Naive thymus-derived CD8-positive, alpha-beta T cell (primary cell): ENCODE results near the gene TMEM30A. TPM values are rescaled to one million over a fixed set of nuclear protein-coding genes. Genes with fewer than 3 reads are reported as not detected.
A peak's percentile ranks its signal among the peaks of the same experiment; 100 is the strongest.

Experiments used
- ATAC-seq, 2 donors: fragments of 150-1000 bp; cut with Tn5 transposase in 1 of 2; sonication (Bioruptor Pico), chemical (Tn5 transposase) in 1 of 2; 1 replicate in 1 of 2; 2 replicates in 1 of 2; pipeline ENCODE4 v1.10.0; 2021; ENCODE audit warnings: mild to moderate bottlenecking in 2 of 2, moderate library complexity in 2 of 2
- POLR2A ChIA-PET: fragments of 350-600 bp; sonication (Branson Sonifier 250); formaldehyde crosslinking; loops from one replicate; lab custom pipeline; 2021; ENCODE audit warnings: antibody characterized with exemption; lab: Charles Lee
- DNase-seq, 10 donors: peaks; one replicate each; pipeline versions ENCODE4 v3.0.0 to v3.0.0-alpha.2; 2020 to 2022
- H3K27ac Mint-ChIP-seq, 10 donors: one replicate each; pipeline ENCODE4 v1.8.0; 2020 to 2022; ENCODE audit warnings: mild to moderate bottlenecking in 10 of 10, mixed read lengths in 10 of 10, moderate library complexity in 4 of 10, inconsistent platforms in 1 of 10
- H3K27me3 Mint-ChIP-seq, 5 donors: one replicate each; pipeline ENCODE4 v1.8.0; 2021 to 2022; ENCODE audit warnings: mixed read lengths in 5 of 5
- H3K36me3 Mint-ChIP-seq, 3 donors: one replicate each; pipeline ENCODE4 v1.8.0; 2020 to 2022; ENCODE audit warnings: mixed read lengths in 3 of 3, mild to moderate bottlenecking in 2 of 3, inconsistent platforms in 1 of 3
- H3K4me1 Mint-ChIP-seq, 4 donors: one replicate each; pipeline ENCODE4 v1.8.0; 2021 to 2022; ENCODE audit warnings: mixed read lengths in 4 of 4
- H3K4me3 Mint-ChIP-seq, 10 donors: one replicate each; pipeline ENCODE4 v1.8.0; 2020 to 2022; ENCODE audit warnings: mild to moderate bottlenecking in 10 of 10, mixed read lengths in 10 of 10, moderate library complexity in 6 of 10, inconsistent platforms in 1 of 10
- H3K9me3 Mint-ChIP-seq, 9 donors: one replicate each; pipeline ENCODE4 v1.8.0; 2020 to 2022; ENCODE audit warnings: mixed read lengths in 9 of 9, mild to moderate bottlenecking in 3 of 9, inconsistent platforms in 1 of 9, moderate library complexity in 1 of 9
- polyA plus RNA-seq, 3 donors: library from polyadenylated mRNA; unstranded; fragments of 300-500 nt; fragmentation: Illumina TruSeq; gene quantifications; one replicate each; pipeline ENCODE4 v1.2.3, GENCODE V29; 2021
- total RNA-seq, 8 experiments: library from RNA in 2 of 8; stranded (reverse) in 2 of 8; gene quantifications; one replicate each; pipeline ENCODE4 v1.2.3 and lab custom pipeline; 2021 to 2026

The TMEM30A gene
- total and polyA plus RNA-seq, 5 experiments from 2014 or later = 36.8 to 68.3 (median 50.9) TPM

DNA sequence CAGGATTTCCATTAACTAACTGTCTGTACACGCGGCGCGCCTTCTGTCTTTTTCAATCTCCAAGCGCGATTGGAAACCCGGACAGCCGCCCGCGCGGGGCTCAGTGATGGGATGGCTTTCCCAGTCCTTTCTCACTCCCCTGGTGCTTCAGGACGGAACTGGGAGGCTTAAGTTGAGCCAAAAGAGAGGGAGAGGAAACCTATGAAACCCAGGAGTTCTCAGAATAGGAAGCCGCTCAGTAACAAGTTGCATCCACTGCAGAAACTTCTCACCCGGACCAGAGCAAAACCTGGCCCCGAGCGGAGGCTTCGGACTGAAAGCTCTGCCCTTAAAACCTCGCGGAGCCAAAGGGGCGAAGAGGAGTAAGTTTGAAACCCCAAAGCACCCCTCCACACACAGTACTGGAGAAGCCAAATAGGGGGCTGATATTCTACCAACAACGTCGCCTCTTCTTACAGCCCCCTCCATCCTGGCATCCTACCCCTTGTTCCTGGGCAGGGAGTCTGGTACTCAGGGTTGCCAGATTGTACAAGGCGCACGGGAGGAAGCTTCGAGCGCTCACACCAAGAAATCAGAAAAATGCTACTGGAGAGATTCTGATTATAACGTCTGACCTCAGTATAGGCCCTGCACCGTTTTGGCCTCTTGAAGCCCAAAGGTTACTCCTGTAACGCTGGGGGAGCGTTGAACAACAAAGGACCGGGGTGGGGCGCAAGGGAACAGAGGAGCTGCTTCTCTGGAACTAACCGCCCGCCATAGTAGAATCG, 77.8 kb downstream of the TMEM30A start:
- Mint-ChIP-seq H3K27me3 (peaks cover 60 to 98% (median 79%) of the 10 kb centered on the region in 5 donors), H3K4me3 (peak overlapping the region; percentile 13 to 86 (median 78)), H3K9me3 (no peaks in the 10 kb centered on the region), H3K4me1 (peaks cover 40 to 64% (median 61%) of the 10 kb centered on the region in 4 donors), H3K27ac (peak overlapping the region in 1 of 10 donors; percentile 53), H3K36me3 (no peaks in the 10 kb centered on the region)
- ATAC-seq (no peak), DNase-seq (peak in 2 of 10 donors; percentile 5 to 6)
- POLR2A ChIA-PET = no interaction called here

GRCh38 chr6:75205776-75206575, 78.6 kb downstream of the TMEM30A start, which contains the start of gene COL12A1:
Gene COL12A1, minus strand, starts transcription at chr6:75206053. Its CDS starts 3,261 bp downstream, at chr6:75202792.
- Mint-ChIP-seq H3K9me3 (no peaks in the 10 kb centered on the region), H3K27ac (peak within 1 kb of the TSS in 1 of 10 donors; percentile 53), H3K4me3 (peak within 1 kb of the TSS; percentile 71 to 86 (median 80)), H3K27me3 (peaks cover 57 to 98% (median 81%) of the 10 kb centered on the region in 5 donors), H3K36me3 (no peaks in the 10 kb centered on the region), H3K4me1 (peaks cover 40 to 63% (median 60%) of the 10 kb centered on the region in 4 donors)
- no peak for ATAC-seq
- DNase-seq = peak in 2 of 10 donors; percentile 3 to 12
- POLR2A ChIA-PET = no interaction called here

DNA sequence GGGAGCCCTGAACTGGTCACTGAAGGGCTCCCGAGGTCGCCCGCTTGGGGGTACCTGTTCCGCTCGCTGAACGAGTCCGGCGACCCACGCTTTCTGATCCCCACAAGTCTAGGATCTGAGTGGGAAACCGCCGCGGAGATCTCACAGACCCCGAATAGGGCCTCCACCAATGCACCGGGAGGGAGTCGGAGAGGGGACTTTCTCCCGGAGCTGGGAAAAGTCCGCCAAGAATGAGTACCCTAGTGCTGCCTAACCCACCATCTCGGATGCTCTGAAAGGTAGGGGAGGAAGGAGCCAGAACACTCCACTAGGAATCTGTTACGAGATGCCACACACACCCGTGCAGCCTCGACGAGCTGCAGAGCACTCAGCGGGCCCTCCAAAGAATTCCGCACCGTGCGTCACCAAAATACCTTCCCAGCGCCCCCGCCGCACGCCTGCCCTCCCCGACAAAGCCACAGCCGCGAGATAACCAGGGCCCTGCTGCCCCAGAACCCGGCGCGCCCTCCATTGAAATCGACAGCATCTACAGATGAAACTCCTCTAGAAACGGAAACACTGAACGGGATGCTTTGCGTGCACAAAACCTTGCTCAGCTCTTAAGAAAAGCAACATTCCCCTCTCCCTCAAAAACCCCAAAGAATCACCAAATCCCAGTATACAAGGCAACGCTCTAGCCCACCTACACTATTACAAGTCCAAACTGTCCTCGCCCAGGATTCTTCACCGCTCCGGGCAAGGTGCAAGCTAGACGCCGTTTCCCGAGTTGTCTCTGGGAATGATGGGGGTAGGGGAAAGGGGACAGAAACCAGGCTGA, 79.4 kb downstream of the TMEM30A start:
- Mint-ChIP-seq H3K9me3 (no peaks in the 10 kb centered on the region), H3K4me3 (peak overlapping the region; percentile 71 to 86 (median 80)), H3K4me1 (peaks cover 40 to 63% (median 60%) of the 10 kb centered on the region in 4 donors), H3K36me3 (no peaks in the 10 kb centered on the region), H3K27ac (peak overlapping the region in 1 of 10 donors; percentile 58), H3K27me3 (peaks cover 57 to 93% (median 80%) of the 10 kb centered on the region in 5 donors)
- DNase-seq (peak in 2 of 10 donors; percentile 1 to 8), ATAC-seq (peak; percentile 16 to 24)
- POLR2A ChIA-PET = no interaction called here

DNA sequence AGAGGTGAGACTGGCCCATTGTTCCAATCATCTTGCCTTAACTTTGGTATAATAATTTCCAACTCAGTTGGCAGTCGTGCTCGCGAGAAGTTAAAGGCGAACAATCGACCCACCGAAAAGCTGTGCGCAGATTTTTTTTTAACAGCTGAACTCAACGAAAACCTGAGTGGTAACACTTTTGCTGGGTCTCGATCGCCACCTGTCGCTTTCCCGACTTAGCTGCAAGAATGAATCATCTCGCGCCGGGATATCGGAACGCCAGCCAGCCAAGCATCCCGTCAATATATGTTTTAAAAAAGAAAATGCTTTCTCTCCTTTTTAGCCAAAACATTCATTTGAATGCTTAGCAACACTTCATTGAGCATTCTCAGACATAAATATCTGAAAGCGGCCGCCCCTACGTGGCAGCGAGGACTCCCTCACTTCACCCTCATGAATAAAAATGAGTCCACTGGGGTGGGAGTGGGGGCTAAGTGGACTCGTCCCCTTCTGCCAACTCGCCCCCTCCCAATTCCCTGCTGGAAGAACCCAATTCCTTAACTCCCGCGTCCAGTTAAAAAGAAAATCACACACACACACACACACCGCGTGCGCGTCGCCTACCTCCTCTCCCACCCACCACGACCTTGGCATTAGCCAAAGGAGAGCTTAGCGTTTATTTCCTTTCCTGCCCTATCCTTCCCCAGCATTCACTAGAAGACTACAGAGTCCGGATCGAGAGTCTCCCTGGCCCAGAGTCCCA, 80.2 kb downstream of the TMEM30A start:
- Mint-ChIP-seq H3K9me3 (no peaks in the 10 kb centered on the region), H3K4me1 (peaks cover 40 to 63% (median 60%) of the 10 kb centered on the region in 4 donors)

GRCh38 chr6:75203721-75204120, 80.9 kb downstream of the TMEM30A start:
- peaks cover 51 to 81% (median 78%) of the 10 kb centered on the region in 5 donors for H3K27me3 Mint-ChIP-seq
- H3K9me3 Mint-ChIP-seq = no peaks in the 10 kb centered on the region
- POLR2A ChIA-PET = interaction anchor here (0.6 kb wide), 1 partner anchor 1527 kb away, joined by 4 read pairs; no protein-coding TSS in a partner anchor
- DNase-seq = no peak
- H3K4me3 Mint-ChIP-seq = peak overlapping the region in 7 of 10 donors; percentile 2 to 80 (median 64)
- no peaks in the 10 kb centered on the region for H3K36me3 Mint-ChIP-seq
- H3K4me1 Mint-ChIP-seq = peaks cover 35 to 57% (median 55%) of the 10 kb centered on the region in 4 donors
- ATAC-seq = no peak
- no peak overlapping the region for H3K27ac Mint-ChIP-seq

More for the DNA sequence above, 80.2 kb downstream of the TMEM30A start:
- Mint-ChIP-seq H3K4me3 (peak overlapping the region; percentile 71 to 84 (median 80)), H3K36me3 (no peaks in the 10 kb centered on the region), H3K27me3 (peaks cover 56 to 85% (median 82%) of the 10 kb centered on the region in 5 donors), H3K27ac (peak overlapping the region in 1 of 10 donors; percentile 58)
- DNase-seq (peak in 2 of 10 donors; percentile 6 to 9), ATAC-seq (no peak)
- POLR2A ChIA-PET = interaction anchor here (0.6 kb wide), 1 partner anchor 1528 kb away, joined by 4 read pairs; no protein-coding TSS in a partner anchor

Other genes with a start within 250 kb of the TMEM30A start
- not detected for gene COL12A1, start 78.7 kb downstream of the TMEM30A start, total RNA-seq
- not detected for gene COL12A1, start 78.7 kb downstream of the TMEM30A start, polyA plus RNA-seq
- 100 to 1,000 TPM; 198 to 213 TPM for gene COX7A2, start 41.0 kb downstream of the TMEM30A start, total RNA-seq
- 1,000 to 10,000 TPM in 1 of 3 donors, 100 to 1,000 TPM in 2; 788 to 1,025 (median 870) TPM for gene COX7A2, start 41.0 kb downstream of the TMEM30A start, polyA plus RNA-seq
- not detected for gene FILIP1, start 209.0 kb upstream of the TMEM30A start, total RNA-seq
- gene FILIP1, start 209.0 kb upstream of the TMEM30A start, polyA plus RNA-seq = under 1 TPM; 0.02 to 0.11 (median 0.02) TPM